CD4-positive, alpha-beta T cell (primary cell): Measurements from ENCODE around the gene PAN2. TPM values are rescaled to one million over a fixed set of nuclear protein-coding genes. Genes with fewer than 3 reads are reported as not detected.

Experiments
- ATAC-seq: fragments of 200-7000 bp; cut with Tn5 transposase; one replicate; pipeline ENCODE4 v1.10.0; 2022; ENCODE audit warnings: mild to moderate bottlenecking; ENCODE audit not compliant: poor library complexity
- CTCF ChIA-PET: fragments of 350-600 bp; sonication (Branson Sonifier 250); formaldehyde crosslinking; loops from one replicate; lab custom pipeline; 2021; ENCODE audit warnings: antibody characterized with exemption, inconsistent platforms; lab: Charles Lee
- POLR2A ChIA-PET: fragments of 350-600 bp; sonication (Branson Sonifier 250); formaldehyde crosslinking; loops from one replicate; lab custom pipeline; 2021; ENCODE audit warnings: antibody characterized with exemption, inconsistent platforms; lab: Charles Lee
- DNase-seq, 14 experiments: peaks; one replicate each; pipeline ENCODE4 v3.0.0-alpha.2; 2013 to 2020; ENCODE audit warnings: mixed read lengths in 2 of 14
- H3K27ac ChIP-seq, 2 donors: one replicate each; pipeline versions ENCODE4 v1.5.1 to v1.7.0; 2013; ENCODE audit warnings: low read length in 2 of 2, low read depth in 1 of 2, mild to moderate bottlenecking in 1 of 2
- H3K27me3 ChIP-seq, 2 experiments: 1 replicate in 1 of 2; 2 replicates in 1 of 2; pipeline versions ENCODE4 v1.6.1 to v1.7.0; 2013; ENCODE audit warnings: low read length in 2 of 2, control low read depth in 1 of 2, mild to moderate bottlenecking in 1 of 2, moderate library complexity in 1 of 2; ENCODE audit not compliant: insufficient read depth in 2 of 2, control insufficient read depth in 1 of 2
- H3K36me3 ChIP-seq: one replicate; pipeline ENCODE4 v1.6.1; 2013; ENCODE audit warnings: low read length, control low read depth; ENCODE audit not compliant: insufficient read depth
- H3K4me1 ChIP-seq: one replicate; pipeline ENCODE4 v1.6.1; 2013; ENCODE audit warnings: low read length, control low read depth; ENCODE audit not compliant: insufficient read depth
- H3K4me3 ChIP-seq: one replicate; pipeline ENCODE4 v1.5.1; 2013; ENCODE audit warnings: mild to moderate bottlenecking, low read length, moderate library complexity
- H3K9me3 ChIP-seq, 2 experiments: 1 replicate in 1 of 2; 2 replicates in 1 of 2; pipeline versions ENCODE4 v1.6.1 to v1.7.0; 2013; ENCODE audit warnings: low read length in 2 of 2, mild to moderate bottlenecking in 2 of 2, control low read depth in 1 of 2, moderate library complexity in 1 of 2; ENCODE audit not compliant: control insufficient read depth in 1 of 2, insufficient read depth in 1 of 2
- H3K27ac Mint-ChIP-seq: one replicate; pipeline ENCODE4 v1.8.0; 2020; ENCODE audit warnings: mixed read lengths
- H3K27me3 Mint-ChIP-seq: one replicate; pipeline ENCODE4 v1.8.0; 2021; ENCODE audit warnings: mixed read lengths
- H3K36me3 Mint-ChIP-seq: one replicate; pipeline ENCODE4 v1.8.0; 2021; ENCODE audit warnings: low read depth, mixed read lengths
- H3K4me1 Mint-ChIP-seq: one replicate; pipeline ENCODE4 v1.8.0; 2021; ENCODE audit warnings: low read depth, mixed read lengths
- H3K4me3 Mint-ChIP-seq: one replicate; pipeline ENCODE4 v1.8.0; 2020; ENCODE audit warnings: mild to moderate bottlenecking, mixed read lengths
- H3K9me3 Mint-ChIP-seq: one replicate; pipeline ENCODE4 v1.8.0; 2020; ENCODE audit warnings: mixed read lengths
- intact Hi-C, 2 experiments: fragments of 100-400 bp; cut with DNase I in 1 of 2; cut with micrococcal nuclease in 1 of 2; formaldehyde crosslinking; loops; one replicate each; pipeline versions ENCODE4 v1.15.1 to v1.9.0; 2023 to 2025; cut with DNase I, micrococcal nuclease
- total RNA-seq, 174 experiments: library from RNA in 2 of 174; stranded (reverse) in 2 of 174; gene quantifications; one replicate each; pipeline ENCODE4 v1.2.3 and lab custom pipeline; 2021 to 2026
- TF ChIP-seq, protein P1 (sequence below): fragments of 200-600 bp; IDR thresholded peaks from one replicate; pipeline ENCODE4 v1.8.0; 2022; ENCODE audit warnings: antibody characterized with exemption, mild to moderate bottlenecking

The PAN2 gene
- total RNA-seq, 2 experiments from 2014 or later, result 104 to 107 TPM

DNA sequence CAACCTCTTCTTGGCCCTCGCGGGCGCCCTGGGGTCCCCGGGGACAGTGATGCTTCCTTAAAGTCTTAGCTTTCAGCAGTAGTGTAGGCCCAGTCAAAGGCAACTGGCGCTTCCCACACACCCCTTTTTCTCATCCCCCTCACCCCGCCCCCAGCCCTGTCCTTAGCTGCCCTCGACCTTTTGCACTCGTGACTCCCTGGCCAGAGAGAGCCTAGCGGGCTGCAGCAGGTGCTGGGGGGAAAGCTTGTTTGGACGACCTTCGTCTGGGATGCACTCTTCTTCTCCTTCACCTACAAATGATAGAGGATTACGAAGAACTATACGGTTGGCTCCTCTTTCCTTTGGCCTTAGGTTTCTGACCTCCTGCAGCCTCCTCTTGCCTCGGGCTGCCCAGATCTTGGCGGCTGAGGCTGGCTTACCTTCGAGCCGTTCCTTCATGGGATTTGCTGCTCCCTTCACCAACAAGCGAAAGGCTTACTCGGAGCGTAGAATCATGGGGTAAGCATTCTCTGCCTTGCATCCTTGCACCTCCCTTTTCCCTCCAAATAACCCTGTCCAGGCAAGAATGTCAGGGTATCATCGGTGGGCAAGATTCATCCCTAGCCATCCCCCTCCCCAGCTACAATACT, 66.2 kb downstream of the PAN2 start:
- Mint-ChIP-seq H3K4me3 (peak overlapping the region; percentile 50), H3K4me1 (peaks cover 17% of the 10 kb centered on the region), H3K36me3 (peaks cover 39% of the 10 kb centered on the region), H3K27ac (peak overlapping the region; percentile 91), H3K9me3 (no peaks in the 10 kb centered on the region), H3K27me3 (no peaks in the 10 kb centered on the region)
- DNase-seq (no peak), ATAC-seq (no peak)
- Histone ChIP-seq H3K36me3 (peaks cover 18% of the 10 kb centered on the region), H3K4me3 (peak overlapping the region; percentile 72), H3K27ac (peak overlapping the region; percentile 69 to 91), H3K4me1 (peaks cover 16% of the 10 kb centered on the region), H3K27me3 (no peaks in the 10 kb centered on the region), H3K9me3 (no peaks in the 10 kb centered on the region)
- intact Hi-C loops, result loop anchor here (2.0 kb wide), 2 partner anchors 31 to 197 kb away; no protein-coding TSS in a partner anchor
- TF ChIP-seq, protein P1, sequence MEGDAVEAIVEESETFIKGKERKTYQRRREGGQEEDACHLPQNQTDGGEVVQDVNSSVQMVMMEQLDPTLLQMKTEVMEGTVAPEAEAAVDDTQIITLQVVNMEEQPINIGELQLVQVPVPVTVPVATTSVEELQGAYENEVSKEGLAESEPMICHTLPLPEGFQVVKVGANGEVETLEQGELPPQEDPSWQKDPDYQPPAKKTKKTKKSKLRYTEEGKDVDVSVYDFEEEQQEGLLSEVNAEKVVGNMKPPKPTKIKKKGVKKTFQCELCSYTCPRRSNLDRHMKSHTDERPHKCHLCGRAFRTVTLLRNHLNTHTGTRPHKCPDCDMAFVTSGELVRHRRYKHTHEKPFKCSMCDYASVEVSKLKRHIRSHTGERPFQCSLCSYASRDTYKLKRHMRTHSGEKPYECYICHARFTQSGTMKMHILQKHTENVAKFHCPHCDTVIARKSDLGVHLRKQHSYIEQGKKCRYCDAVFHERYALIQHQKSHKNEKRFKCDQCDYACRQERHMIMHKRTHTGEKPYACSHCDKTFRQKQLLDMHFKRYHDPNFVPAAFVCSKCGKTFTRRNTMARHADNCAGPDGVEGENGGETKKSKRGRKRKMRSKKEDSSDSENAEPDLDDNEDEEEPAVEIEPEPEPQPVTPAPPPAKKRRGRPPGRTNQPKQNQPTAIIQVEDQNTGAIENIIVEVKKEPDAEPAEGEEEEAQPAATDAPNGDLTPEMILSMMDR, result no peak
- ChIA-PET POLR2A (interaction anchor here (0.6 to 2.5 kb wide), 13 partner anchors 9 to 293 kb away, joined by 3 to 25 read pairs (median 7); partner anchors contain the start of genes ANKRD52, CNPY2, CS and RAB5B), CTCF (interaction anchor here (1.2 to 2.2 kb wide), 5 partner anchors 9 to 91 kb away, joined by 3 to 19 read pairs (median 5); partner anchors contain the start of genes ANKRD52, CNPY2, IL23A and SMARCC2)

DNA sequence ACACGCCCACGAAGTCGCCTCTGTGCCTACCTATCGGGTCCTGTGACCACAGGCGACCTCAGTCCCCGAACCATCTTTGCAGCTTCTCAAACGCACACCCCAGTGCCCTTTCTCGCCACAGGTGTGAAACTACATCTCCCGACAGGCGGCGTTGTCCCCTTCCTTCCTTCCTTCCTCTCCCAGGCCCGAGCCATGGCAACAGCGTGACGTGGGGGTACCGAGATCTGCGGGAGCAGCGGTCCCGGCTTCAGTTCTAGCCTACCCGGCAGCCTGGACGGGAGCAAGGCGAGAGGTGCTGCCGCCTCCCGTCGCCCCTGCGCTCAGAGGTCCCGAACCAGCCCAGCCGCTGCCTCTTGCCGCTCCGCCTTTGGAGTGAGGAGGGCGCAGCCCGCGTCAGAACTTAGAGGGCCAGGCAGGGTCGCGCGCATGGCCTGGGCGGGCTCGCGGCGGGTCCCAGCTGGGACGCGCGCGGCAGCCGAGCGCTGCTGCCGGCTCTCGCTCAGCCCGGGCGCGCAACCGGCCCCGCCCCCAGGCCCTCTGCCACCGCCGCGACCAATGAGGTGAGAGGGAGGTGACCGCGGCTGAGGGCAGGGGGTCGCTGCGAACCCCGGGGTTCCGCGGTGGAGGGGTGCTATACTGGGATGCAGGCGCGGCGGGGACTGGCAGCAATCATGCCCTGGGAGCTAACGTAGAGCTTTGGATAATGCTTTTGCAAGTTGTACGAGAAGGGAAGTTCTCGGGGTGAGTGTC, 66.9 kb downstream of the PAN2 start, which contains the start of gene COQ10A:
COQ10A (plus strand) TSS at position 250 of the 750 bp plus-strand sequence; CDS start at position 427, 177 bp downstream.
- Mint-ChIP-seq H3K36me3 (peaks cover 32% of the 10 kb centered on the region), H3K4me1 (peaks cover 17% of the 10 kb centered on the region), H3K9me3 (no peaks in the 10 kb centered on the region), H3K27ac (peak within 1 kb of the TSS; percentile 91), H3K4me3 (peak within 1 kb of the TSS; percentile 96), H3K27me3 (no peaks in the 10 kb centered on the region)
- ATAC-seq, result peak; percentile 88
- ChIA-PET CTCF (interaction anchor here (0.6 to 2.2 kb wide), 10 partner anchors 9 to 197 kb away, joined by 3 to 19 read pairs (median 4); partner anchors contain the start of genes ANKRD52, CNPY2, IL23A and RNF41), POLR2A (interaction anchor here (0.6 to 2.5 kb wide), 15 partner anchors 9 to 293 kb away, joined by 3 to 25 read pairs (median 7); partner anchors contain the start of genes ANKRD52, CNPY2, CS and RAB5B)
- intact Hi-C loops, result loop anchor here (1.0 to 2.0 kb wide), 3 partner anchors 32 to 198 kb away; partner anchors contain the start of gene CS (in 1 of the 2)
- no peaks in the 10 kb centered on the region for H3K27me3 ChIP-seq
- H3K4me3 ChIP-seq, result peak within 1 kb of the TSS; percentile 72
- no peaks in the 10 kb centered on the region for H3K9me3 ChIP-seq
- peak; percentile 77 to 95 (median 88) for DNase-seq
- peaks cover 15% of the 10 kb centered on the region for H3K36me3 ChIP-seq
- peak within 1 kb of the TSS; percentile 91 to 96 for H3K27ac ChIP-seq
- TF ChIP-seq, protein P1, result peak; percentile 64
- peaks cover 16% of the 10 kb centered on the region for H3K4me1 ChIP-seq

Other genes starting within 250 kb of the PAN2 start
- gene PA2G4, start 229.4 kb downstream of the PAN2 start, total RNA-seq, result 10 to 100 TPM; 51.0 to 61.0 TPM
- 1,000 to 10,000 TPM; 5,865 to 5,989 TPM for gene RPL41, start 217.4 kb downstream of the PAN2 start, total RNA-seq
- gene ZC3H10, start 215.7 kb downstream of the PAN2 start, total RNA-seq, result 1 to 10 TPM; 6.3 to 8.9 TPM
- gene ESYT1, start 205.7 kb downstream of the PAN2 start, total RNA-seq, result 10 to 100 TPM; 88.5 to 90.3 TPM
- gene MYL6B, start 181.4 kb downstream of the PAN2 start, total RNA-seq, result 1 to 10 TPM; 6.2 to 6.4 TPM
- 100 to 1,000 TPM; 670 to 673 TPM for gene MYL6, start 175.6 kb downstream of the PAN2 start, total RNA-seq
- gene SMARCC2, start 144.5 kb downstream of the PAN2 start, total RNA-seq, result 100 to 1,000 TPM; 104 to 109 TPM
- gene RNF41, start 112.1 kb downstream of the PAN2 start, total RNA-seq, result 10 to 100 TPM; 28.0 to 32.4 TPM
- gene NABP2, start 109.7 kb downstream of the PAN2 start, total RNA-seq, result 1 to 10 TPM; 7.6 to 9.1 TPM
- under 1 TPM in 1 of 2 experiments, not detected in 1; 0.33 TPM for gene SLC39A5, start 103.9 kb downstream of the PAN2 start, total RNA-seq
- 10 to 100 TPM; 23.9 to 30.8 TPM for gene ANKRD52, start 75.6 kb downstream of the PAN2 start, total RNA-seq
- 10 to 100 TPM; 27.6 to 29.2 TPM for gene COQ10A, start 67.1 kb downstream of the PAN2 start, total RNA-seq
- gene CS, start 33.7 kb downstream of the PAN2 start, total RNA-seq, result 100 to 1,000 TPM; 139 to 145 TPM
- gene CNPY2, start 18.0 kb downstream of the PAN2 start, total RNA-seq, result 10 to 100 TPM; 30.5 to 33.4 TPM
- gene IL23A, start 4.9 kb upstream of the PAN2 start, total RNA-seq, result 10 to 100 TPM; 25.2 to 27.5 TPM
- gene STAT2, start 26.1 kb upstream of the PAN2 start, total RNA-seq, result 100 to 1,000 TPM; 114 to 125 TPM
- not detected for gene APOF, start 28.9 kb upstream of the PAN2 start, total RNA-seq
- gene TIMELESS, start 115.4 kb upstream of the PAN2 start, total RNA-seq, result 1 to 10 TPM; 3.0 to 3.1 TPM
- not detected for gene MIP, start 120.7 kb upstream of the PAN2 start, total RNA-seq
- gene SPRYD4, start 134.6 kb upstream of the PAN2 start, total RNA-seq, result 1 to 10 TPM; 7.4 to 7.9 TPM
- gene GLS2, start 154.2 kb upstream of the PAN2 start, total RNA-seq, result 1 to 10 TPM; 1.6 to 2.2 TPM
- 10 to 100 TPM in 1 of 2 experiments, 1 to 10 TPM in 1; 5.1 to 10.8 TPM for gene RBMS2, start 187.8 kb upstream of the PAN2 start, total RNA-seq